DND-41 (cell line): ENCODE data around the gene GNAZ.

Experiments used
- ATAC-seq: fragments of 200-7000 bp; cut with Tn5 transposase; 3 replicates; pipeline ENCODE4 v1.9.1; 2021; ENCODE audit warnings: low read depth; ENCODE audit not compliant: insufficient read depth
- DNase-seq: peaks from one replicate; pipeline ENCODE4 v3.0.0-alpha.2; 2020
- H2AFZ ChIP-seq: 2 replicates; pipeline ENCODE4 v1.6.0; 2012; ENCODE audit warnings: low read depth, low read length
- H3K27ac ChIP-seq: 2 replicates; pipeline ENCODE4 v1.5.1; 2012; ENCODE audit warnings: low read length, inconsistent platforms
- H3K27me3 ChIP-seq: fragments of 200-600 bp; sonication (generic); 2 replicates; pipeline ENCODE4 v1.6.0; 2012; ENCODE audit warnings: low read length, mild to moderate bottlenecking, inconsistent platforms; ENCODE audit not compliant: insufficient read depth, poor library complexity
- H3K36me3 ChIP-seq: 2 replicates; pipeline ENCODE4 v1.5.1; 2012; ENCODE audit warnings: low read length, inconsistent platforms; ENCODE audit not compliant: insufficient read depth
- H3K4me1 ChIP-seq: 2 replicates; pipeline ENCODE4 v1.5.1; 2012; ENCODE audit warnings: mild to moderate bottlenecking, low read length; ENCODE audit not compliant: insufficient read depth
- H3K4me2 ChIP-seq: 2 replicates; pipeline ENCODE4 v1.6.0; 2012; ENCODE audit warnings: mild to moderate bottlenecking, moderate library complexity, low read length, inconsistent platforms; ENCODE audit not compliant: insufficient read depth
- H3K4me3 ChIP-seq, 2 experiments: fragments of 200-600 bp in 1 of 2; shearing (Covaris generic) in 1 of 2; 2 replicates each; pipeline ENCODE4 v1.5.1; 2012 to 2016; ENCODE audit warnings: inconsistent platforms in 2 of 2, low read length in 2 of 2, mild to moderate bottlenecking in 2 of 2, low read depth in 1 of 2, moderate library complexity in 1 of 2
- H3K79me2 ChIP-seq: 2 replicates; pipeline ENCODE4 v1.6.0; 2012; ENCODE audit warnings: low read length, inconsistent platforms; ENCODE audit not compliant: insufficient read depth
- H3K9ac ChIP-seq: 2 replicates; pipeline ENCODE4 v1.6.0; 2012; ENCODE audit warnings: low read depth, mild to moderate bottlenecking, inconsistent platforms, low read length, moderate library complexity
- H3K9me3 ChIP-seq: 2 replicates; pipeline ENCODE4 v1.5.1; 2012; ENCODE audit warnings: low read length, moderate library complexity, mild to moderate bottlenecking, inconsistent platforms; ENCODE audit not compliant: insufficient read depth, severe bottlenecking
- H4K20me1 ChIP-seq: 2 replicates; pipeline ENCODE4 v1.6.0; 2012; ENCODE audit warnings: low read length; ENCODE audit not compliant: insufficient read depth
- CTCF ChIP-seq: IDR thresholded peaks from 2 replicates; pipeline ENCODE4 v1.5.1; 2012; ENCODE audit warnings: borderline replicate concordance, low read length, moderate library complexity, mild to moderate bottlenecking; ENCODE audit not compliant: poor library complexity, severe bottlenecking; ENCODE audit errors: extremely low read depth
- EZH2 ChIP-seq: IDR thresholded peaks from 3 replicates; pipeline ENCODE4 v1.6.1; 2012; ENCODE audit warnings: borderline replicate concordance, low read depth, mild to moderate bottlenecking, moderate library complexity, low read length, inconsistent platforms; ENCODE audit not compliant: severe bottlenecking

GNAZ gene

GRCh38 chr22:23109441-23109978 lies 39.2 kb downstream of the GNAZ start:
- Histone ChIP-seq H3K27ac (no peak overlapping the region), H3K9ac (no peak overlapping the region), H3K27me3 (no peaks in the 10 kb centered on the region), H3K4me2 (no peak overlapping the region), H3K4me1 (peaks cover 12% of the 10 kb centered on the region), H3K4me3 (no peak overlapping the region), H2AFZ (no peak overlapping the region), H3K36me3 (no peaks in the 10 kb centered on the region), H3K9me3 (no peaks in the 10 kb centered on the region), H3K79me2 (no peaks in the 10 kb centered on the region), H4K20me1 (peaks cover 2% of the 10 kb centered on the region; the same call in 1 of the 2 replicates)
- TF ChIP-seq EZH2: no peak
- no peak for TF ChIP-seq CTCF
- DNase-seq (no peak), ATAC-seq (no peak)

GRCh38 chr22:23110190-23110921 lies 40.0 kb downstream of the GNAZ start:
- Histone ChIP-seq H3K4me2 (no peak overlapping the region), H2AFZ (no peak overlapping the region), H3K4me1 (peaks cover 12% of the 10 kb centered on the region), H3K79me2 (no peaks in the 10 kb centered on the region), H4K20me1 (no peaks in the 10 kb centered on the region), H3K9me3 (no peaks in the 10 kb centered on the region), H3K9ac (no peak overlapping the region), H3K4me3 (no peak overlapping the region), H3K36me3 (no peaks in the 10 kb centered on the region), H3K27me3 (no peaks in the 10 kb centered on the region), H3K27ac (no peak overlapping the region)
- no peak for TF ChIP-seq CTCF
- no peak for TF ChIP-seq EZH2
- no peak for DNase-seq
- peak; percentile 38; the same call in 2 of the 3 replicates for ATAC-seq

GRCh38 chr22:23110922-23111527 lies 40.7 kb downstream of the GNAZ start:
- Histone ChIP-seq H3K4me3 (no peak overlapping the region), H3K79me2 (no peaks in the 10 kb centered on the region), H3K9me3 (no peaks in the 10 kb centered on the region), H4K20me1 (no peaks in the 10 kb centered on the region), H3K27ac (no peak overlapping the region), H3K36me3 (no peaks in the 10 kb centered on the region), H3K4me2 (no peak overlapping the region), H3K9ac (no peak overlapping the region), H2AFZ (no peak overlapping the region), H3K4me1 (peaks cover 12% of the 10 kb centered on the region), H3K27me3 (no peaks in the 10 kb centered on the region)
- TF ChIP-seq EZH2: no peak
- no peak for TF ChIP-seq CTCF
- ATAC-seq (peak; percentile 25; the same call in 1 of the 3 replicates), DNase-seq (no peak)
